ENCODE data around the gene NUP54.

The NUP54 gene, protein sequence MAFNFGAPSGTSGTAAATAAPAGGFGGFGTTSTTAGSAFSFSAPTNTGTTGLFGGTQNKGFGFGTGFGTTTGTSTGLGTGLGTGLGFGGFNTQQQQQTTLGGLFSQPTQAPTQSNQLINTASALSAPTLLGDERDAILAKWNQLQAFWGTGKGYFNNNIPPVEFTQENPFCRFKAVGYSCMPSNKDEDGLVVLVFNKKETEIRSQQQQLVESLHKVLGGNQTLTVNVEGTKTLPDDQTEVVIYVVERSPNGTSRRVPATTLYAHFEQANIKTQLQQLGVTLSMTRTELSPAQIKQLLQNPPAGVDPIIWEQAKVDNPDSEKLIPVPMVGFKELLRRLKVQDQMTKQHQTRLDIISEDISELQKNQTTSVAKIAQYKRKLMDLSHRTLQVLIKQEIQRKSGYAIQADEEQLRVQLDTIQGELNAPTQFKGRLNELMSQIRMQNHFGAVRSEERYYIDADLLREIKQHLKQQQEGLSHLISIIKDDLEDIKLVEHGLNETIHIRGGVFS

DNA sequence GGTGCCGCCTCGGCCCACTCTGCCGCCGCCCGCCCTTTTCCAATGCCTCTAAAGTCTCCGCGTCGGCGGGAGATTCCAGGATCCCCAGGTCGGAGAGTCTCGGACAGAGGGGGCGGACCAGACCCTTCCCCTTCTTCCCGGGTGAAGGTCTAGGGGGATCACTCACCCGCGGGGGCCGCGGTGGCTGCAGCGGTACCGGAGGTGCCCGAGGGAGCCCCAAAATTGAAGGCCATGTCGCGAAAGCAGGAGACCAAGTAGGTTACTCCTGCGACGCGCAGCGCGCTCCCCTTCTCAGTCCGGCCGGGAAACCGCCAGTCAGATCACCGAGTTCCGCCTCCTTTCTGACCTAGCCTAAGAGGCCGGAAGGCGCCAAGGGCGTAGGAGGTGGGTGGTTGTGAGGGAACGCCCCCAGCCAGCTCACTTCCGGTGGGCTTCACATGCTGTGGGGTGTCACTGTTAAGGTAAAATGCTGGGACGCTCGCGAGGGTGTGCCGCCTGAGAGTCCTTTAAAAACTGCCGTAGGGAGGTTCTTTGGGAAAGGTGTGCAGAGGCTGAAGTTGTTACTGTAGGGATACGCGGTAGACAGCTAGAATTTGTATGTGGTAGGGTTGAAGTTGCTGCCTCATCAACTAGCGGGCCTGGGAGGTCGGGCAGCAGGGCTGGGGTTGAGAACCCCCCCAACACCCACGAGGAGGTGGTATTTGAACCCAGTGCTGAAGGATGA is at the start of gene NUP54:
Gene NUP54, minus strand, starts transcription at position 256 of the 724 bp plus-strand sequence. Its CDS starts 23 bp downstream, at position 233.
- FAIRE-seq = peak; percentile 60

DNA sequence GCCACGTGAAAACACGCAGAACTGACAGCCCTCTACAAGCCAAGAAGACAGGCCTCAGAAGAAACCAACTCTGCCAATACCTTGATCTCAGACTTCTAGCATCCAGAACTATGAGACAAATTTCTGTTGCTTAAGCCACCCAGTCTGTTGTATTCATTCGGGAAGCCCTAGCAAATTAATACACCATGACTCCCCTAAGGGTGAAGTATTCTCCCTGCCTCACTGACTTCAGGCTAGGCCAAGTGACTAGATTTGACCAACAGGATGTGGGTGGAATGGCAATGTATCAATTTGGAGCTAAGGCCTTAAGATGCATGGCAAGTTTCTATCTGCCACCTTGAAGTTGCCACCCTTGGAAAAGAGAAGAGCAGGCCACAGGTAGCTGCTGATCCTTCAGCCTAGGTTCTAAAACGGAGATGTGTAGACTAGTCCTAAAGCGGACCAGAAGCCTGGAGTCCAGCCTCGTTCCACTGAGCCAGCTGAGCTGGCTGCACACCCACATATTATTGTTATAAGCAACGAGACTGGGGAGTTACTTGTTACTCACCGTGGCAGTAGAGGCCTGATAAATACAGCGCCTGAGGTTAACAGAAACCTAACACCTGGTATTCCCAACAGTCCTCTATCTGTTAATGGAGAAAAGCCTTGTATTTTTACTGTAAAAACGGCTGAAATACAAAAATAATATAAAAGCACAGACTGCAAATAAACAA is 49.0 kb upstream of the NUP54 start:
- no peak for FAIRE-seq

DNA sequence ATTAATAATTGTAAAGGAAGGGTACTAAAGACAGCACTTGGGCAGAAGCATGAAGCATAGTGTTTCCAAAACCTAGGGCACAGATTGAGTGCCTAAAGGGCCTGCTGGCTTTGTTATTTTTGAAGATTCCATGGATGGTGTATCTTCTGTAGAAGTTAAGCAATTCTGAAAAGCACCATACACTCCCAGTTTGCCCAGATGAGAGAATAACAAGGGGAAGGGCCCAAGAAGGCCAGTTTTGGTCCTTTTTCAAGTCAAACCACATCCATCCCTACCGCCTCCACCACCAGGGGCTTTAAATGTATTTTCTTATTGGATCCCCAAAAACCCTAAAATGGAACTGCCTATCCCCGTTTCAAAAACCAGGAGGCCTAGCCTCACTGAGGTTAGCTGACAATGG is 48.2 kb upstream of the NUP54 start:
- FAIRE-seq = no peak

DNA sequence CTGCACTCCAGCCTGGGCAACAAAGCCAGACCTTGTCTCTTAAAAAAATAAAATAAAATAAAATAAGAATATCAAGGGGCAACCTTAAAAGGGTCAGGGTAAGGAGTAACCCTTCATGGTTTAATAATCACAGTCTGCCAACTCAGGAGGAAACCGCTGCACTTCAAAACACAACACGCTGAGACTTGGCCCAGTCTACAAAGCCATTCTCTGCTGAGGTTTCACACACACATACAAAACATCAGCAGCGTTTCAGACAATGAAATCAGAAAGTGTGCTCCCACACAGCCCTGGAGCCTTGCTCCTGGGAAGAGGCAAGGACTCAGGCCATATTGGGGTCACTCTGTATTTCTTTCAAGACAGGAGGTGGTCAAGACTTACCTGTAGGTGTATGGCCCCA is 47.1 kb upstream of the NUP54 start:
- FAIRE-seq = no peak

DNA sequence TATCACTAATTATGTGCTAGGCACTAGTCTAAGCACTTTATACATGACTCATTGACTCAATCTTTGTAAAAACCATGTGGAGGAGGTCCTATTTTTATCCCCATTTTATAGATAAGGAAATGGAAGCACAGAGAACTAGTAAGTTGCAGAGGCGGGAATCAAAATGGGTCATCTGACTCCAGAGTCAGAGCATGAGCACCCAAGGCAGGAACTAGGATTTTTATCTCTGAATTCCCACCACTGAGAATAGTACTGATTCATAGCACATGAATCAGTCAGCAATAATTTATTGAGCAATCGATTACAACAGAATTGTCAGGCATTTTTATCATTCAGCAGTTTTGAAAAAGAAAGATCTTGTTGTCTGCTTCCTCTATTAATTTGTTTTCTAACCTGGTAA is 46.1 kb upstream of the NUP54 start:
- FAIRE-seq = no peak

DNA sequence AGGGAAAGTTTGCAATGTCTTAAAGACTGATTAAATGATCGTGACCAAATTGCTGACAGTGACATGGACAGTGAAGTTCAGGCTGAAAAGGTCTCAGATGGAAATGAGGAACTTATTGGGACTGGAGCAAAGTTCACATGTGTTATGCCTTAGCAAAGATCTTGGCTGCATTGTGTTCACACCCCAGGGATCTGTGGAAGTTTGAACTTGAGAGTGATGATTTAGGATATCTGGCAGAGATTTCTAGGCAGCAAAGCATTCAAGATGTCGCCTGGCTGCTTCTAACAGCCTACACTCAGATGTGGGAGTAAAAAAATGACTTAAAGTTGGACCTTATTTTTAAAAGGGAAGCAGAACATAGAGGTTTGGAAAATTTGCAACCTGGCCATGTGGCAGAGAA is 44.0 kb upstream of the NUP54 start:
- FAIRE-seq = no peak

DNA sequence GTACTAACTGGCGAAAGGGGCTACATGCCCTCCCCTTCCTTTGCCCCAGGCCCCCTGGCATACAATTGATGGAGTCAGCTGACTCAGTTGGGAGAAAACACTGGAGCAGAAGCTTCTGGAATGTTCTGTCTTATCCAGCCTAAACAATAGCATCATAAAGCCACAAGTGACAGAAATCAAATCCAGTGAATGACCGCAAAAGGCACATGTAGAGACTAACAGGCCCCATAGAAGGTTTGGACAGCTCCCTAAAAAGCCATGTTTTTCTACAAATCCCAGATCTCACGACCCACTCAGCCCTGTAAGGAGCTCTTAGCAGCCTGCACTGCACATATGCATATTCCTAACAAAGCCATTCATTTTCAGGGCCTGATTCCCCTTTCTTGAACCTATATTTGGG is 40.4 kb upstream of the NUP54 start:
- FAIRE-seq = no peak

DNA sequence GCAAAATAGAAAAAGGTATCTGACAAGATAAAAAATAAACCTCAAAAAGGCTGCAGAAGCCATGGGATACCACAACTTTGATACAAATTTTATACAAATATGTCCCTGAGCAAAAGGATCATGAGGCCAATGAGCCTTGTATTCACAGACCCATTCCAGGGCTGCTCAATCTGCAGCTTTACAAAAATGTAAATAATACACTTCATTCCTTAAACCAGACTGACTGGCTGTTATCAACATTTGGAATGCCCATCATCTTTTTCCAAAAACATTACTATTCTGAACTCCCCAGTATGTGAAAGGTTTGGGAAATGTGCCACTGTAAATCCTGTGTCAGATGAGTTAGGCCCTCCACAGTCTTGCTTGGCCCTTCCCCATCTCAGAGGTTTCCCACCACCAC is 40.0 kb upstream of the NUP54 start:
- no peak for FAIRE-seq

DNA sequence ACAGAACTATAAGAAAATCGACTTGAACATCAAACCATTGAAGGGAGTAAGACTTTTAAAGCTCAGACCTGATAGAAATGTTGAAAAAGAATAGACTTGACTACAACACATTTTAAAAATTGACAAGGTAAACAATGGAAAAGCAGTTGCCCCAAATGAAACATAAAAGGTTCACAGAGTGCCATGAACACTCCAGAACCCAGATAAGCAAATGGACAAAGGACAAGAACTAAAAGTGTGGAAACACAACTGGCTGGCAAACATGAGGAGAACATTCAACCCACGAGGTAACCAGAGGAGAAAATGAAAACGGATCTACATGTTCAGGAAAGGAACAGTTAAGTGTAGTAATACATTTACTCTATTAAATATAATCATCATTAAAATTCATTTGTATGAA is 39.0 kb upstream of the NUP54 start:
- FAIRE-seq = no peak

DNA sequence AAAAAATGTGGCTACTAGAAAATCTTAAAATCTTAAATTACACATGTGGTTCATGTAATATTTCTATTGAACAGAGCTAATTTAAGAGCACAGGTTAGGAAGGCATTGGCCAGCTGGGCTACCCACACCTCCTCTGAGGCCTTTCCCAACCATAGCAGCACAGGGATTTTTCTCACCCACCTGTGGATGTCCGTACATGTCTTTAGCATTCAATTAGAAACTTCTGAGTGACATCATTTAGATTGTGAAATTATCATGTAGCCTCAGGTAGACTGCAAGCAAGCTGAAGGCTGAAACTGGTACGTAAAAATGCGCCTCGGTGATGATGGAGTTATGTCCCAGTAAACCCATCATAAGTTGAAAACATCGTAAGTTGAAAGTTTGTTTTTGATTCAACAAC is 34.3 kb upstream of the NUP54 start:
- FAIRE-seq = no peak

DNA sequence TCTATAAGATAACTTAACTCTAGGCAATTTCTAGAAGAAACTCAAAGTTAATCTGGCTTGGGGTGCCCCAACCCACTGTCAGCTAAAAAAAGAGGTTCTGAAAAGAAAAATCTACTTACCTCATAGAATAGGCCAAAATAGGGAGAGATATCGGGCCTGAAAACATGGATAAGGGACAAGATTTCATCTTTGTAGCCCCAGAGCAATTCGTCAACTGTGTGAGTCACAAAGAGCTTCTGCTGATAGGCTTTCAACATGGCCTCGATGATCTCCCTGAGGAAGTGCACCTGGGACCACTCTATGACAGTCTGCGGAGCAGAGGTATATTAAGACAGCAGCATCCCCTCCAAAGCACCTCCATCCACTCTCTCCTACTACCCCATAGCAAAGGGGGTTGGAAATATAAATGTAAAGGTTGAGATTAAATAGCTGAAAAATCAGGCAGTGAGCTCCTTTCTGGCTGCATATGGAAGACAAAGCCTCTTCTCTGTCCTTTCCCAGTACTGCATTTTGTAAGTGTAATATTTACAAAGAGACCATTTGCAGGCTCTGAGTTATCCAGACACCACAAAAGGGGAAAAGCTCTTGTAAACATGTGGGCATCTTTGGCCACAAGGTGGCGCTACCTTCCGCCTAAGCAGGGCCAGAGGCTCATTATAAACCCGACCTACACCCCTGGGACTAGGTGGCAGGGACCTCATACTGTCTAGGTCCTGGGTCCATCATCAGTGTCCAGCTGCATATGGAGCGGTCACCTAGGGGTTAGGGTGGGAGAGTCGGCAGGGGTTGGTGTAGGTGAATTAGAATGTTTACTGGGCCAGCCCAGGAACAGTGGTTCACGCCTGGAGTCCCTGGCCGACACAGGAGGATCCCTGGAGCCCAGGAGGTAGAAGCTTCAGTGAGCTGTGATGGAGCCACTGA is 31.5 kb upstream of the NUP54 start:
- no peak for FAIRE-seq

DNA sequence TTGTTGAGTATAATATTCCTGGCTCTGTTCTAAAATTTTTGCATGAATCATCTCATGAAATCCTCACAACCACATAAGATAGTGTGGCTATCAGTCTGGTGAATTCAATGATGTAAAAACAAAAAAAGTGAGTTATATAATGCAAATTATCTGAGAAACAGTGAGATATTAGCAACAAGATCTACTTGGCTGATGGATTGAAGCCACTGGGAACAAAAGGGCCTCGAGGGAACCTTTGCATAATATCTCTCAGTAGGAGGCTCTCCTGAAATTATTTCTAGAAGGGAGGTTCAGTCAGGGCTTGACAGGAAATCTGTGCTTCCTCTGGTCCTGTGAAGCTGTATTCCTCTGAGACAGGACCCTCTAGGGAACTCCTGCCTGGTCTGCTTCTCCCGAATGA is 30.1 kb upstream of the NUP54 start:
- FAIRE-seq = no peak

DNA sequence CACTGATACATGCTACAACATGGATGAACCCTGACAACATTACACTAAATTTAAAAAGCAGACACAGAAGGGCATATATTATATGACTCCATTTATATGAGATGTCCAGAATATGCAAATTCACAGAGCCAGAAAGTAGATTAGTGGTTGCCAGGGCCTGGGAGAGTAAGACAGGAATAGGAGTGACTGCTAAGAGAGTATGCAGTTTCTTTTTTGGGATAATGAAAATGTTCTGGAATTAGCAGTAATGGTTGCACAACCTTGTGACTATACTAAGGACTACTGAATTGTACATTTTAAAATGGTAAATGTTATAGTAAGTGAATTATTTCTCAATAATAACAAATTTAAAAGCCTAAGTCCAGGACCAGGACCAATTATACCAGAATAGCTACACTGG is 29.5 kb upstream of the NUP54 start:
- no peak for FAIRE-seq

DNA sequence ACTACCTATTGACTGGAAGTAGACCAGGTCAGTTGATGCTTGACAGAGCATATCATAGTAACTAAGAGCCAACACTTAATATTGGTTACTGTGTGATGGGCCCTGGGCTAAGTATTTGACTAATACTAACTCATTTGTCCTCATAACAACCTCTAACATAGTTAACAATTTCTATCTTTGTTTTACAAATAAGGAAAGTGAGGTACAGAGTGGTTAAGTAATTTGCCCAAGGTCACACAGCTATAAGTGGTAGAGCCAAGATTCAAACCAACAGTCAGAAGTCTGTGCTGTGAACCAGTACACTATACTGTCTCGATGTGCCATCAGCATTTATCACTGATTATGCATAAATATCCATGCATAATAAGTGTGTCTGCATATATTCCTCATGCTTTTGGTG is 27.1 kb upstream of the NUP54 start:
- FAIRE-seq = no peak

DNA sequence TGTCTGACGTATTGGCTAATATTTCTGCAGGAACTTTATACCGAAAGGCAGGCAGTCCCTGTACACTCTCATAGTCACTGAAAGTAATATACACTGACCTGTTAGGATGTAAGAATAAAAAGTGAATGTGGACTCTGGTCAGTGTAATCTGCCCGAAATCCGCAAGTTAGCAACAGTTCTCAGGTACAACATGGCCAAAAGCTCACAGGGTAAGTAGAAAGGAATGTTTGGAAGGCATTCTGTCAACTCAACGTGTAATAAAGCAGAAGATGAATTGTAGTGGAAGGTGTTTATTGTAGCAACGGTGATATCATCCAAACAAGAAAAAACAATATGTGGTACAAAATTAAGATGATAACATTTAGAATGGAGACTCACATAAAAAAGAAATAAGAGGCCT is 26.0 kb upstream of the NUP54 start:
- no peak for FAIRE-seq

DNA sequence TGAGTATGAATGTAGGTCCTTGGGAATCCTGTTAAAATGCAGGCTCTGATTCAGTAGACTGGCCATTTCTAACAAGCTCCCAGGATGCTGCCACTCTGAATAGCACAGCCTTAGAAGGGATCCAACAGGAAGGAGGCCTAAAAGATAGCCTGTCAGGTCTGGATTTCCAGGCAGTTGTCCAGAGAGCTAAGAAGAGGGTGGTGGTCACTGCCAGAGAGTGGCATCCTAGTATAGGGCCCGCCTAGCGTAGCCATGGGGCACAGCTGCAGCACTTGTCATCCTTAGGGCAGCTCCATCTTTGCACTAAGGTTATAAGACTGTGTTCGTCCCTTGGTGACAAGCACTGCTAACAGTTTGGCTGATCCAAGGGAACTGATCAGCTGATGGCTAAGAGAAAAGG is 20.5 kb upstream of the NUP54 start:
- FAIRE-seq = no peak

DNA sequence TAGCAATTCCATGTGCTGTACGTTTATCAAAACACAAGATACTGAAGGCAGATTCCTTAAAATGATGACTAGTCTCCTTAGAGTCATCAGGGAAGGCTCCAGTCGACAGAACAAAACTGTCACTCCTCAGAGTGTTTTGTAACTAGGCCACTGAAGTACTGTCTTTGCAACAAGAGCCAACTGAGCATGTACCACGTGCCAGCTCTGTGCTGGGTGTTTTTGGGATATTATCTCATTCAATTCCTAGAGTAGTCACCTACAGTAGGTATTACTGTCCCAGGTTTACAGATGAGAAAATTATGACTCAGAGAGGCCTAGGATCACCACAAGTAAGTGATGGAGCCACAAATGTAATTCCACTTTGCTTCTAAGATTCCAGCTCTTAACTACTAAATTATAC is 18.3 kb upstream of the NUP54 start:
- no peak for FAIRE-seq

DNA sequence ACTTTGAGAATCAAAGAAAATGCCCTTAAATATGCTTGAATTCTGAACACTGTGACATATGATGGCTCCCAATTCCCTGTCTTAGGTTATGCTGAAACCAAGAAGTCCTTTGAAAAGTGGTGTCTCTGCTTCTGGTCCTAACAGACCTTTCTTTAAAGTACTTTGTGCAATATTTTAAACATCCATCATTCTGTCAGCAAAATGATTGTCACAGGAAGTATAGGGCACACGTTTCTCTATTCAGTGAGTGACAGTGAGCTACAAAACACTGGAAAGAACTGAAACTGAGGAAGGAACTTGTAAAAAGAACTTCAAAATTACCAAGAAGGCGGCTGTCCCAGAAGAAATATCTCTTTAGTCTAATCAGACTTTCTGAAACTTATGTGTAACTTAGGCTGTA is 12.2 kb upstream of the NUP54 start:
- no peak for FAIRE-seq

DNA sequence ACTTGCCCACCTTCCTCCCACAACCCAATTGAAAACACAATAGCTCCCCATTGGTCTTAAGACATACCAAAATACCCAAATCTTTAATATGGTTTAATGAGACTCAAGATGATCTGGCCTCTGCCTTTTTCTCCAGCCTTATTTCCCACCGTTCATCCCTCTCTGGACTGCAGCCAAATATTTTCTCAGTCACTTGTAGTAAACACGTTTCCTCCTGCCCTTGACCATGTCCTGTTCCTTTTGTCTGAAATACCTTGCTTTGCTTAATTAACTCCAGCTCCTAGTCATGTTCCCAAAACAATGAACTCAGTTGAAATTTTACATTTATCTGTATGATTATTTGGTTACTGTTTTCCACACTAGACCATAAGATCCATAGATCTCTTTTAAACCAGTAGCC is 8.4 kb upstream of the NUP54 start:
- FAIRE-seq = no peak

DNA sequence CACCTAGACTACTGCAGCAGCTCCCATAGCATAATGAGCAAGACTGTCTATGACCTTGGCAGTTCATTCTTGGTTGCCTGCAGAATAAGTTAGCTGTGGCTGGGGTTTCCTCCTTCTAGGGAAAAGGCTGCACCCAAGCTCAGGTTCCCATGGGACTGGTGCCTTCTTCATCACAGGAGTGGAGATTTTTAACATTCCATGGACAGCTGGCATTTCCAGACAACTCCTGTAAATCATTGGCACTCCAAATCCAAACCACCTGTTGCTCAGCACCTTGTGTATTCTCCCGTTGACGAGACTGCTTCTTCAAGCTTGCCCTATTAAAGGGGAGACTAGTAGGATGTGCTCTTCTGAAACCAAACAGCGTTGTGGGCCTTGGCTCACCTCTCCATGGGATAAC is 7.8 kb upstream of the NUP54 start:
- no peak for FAIRE-seq

DNA sequence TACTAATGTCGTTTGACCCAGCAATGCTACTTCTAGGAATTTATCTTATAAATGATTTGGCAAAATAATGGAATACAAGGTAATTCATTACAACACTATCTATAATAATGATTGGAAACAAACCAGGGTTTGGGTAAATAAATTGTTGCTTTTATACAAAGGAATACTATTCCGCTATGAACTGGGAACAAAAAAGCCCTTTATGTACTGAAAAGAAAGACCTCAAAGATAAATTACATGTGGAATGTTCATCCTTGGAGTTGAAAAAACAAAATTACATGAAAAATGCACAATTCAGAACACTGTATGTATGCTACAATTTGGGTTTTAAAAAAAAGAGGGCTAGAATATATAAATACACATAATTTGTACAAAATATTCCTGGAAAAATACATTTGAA is 5.2 kb upstream of the NUP54 start:
- FAIRE-seq = no peak

DNA sequence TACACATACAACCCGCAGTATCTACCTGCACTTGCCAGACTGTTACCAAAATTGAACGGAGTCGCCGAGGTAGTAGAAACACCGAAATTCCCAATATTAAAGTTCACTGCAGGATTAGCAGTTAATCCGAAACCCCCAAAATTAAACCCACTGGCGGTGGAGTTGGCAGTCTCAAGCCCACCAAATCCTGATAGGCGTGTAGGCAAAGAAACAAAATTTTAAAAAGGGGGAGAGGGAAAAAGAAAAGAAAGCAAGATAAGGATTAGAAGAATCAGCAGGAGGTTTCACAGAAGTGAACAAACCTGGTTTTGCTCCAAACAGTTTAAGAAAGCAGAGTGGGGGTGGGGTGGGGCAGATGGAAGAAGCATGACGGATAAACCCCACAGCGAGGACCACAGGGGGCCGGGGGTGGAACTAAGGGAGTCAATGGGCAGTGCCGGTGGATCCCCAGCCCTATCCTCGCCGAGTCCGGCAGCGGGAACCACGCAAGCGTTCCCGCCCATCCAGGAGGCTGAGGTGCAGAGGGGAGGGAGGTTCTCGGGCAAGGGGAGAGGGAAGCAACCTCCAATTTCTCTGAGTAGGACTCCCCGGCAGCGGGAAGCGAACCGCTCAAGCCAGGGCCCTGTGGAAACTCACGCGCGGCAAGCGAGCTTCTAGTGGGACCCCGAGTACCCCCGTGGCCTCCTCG is 599 bp downstream of the NUP54 start:
- FAIRE-seq = peak; percentile 87

Measured in A204.1 (cell line).